H4 (cell line): ENCODE measurements around the gene PUM2. TPM values are rescaled to one million over a fixed set of nuclear protein-coding genes. Genes with fewer than 3 reads are reported as not detected.
"Not testable (repeated sequence)": the region's sequence is repeated elsewhere in the genome, so short reads cannot be mapped to it uniquely, and the experiment has no call there.

Experiments
- DNase-seq: peaks from one replicate; pipeline ENCODE4 v3.0.0-alpha.2; 2015; ENCODE audit warnings: low spot score
- total RNA-seq: library from RNA; depleted of rRNA; stranded (reverse); fragments of >200 nt; shearing (Covaris generic); gene quantifications from 2 replicates; pipeline ENCODE4 v1.2.3, GENCODE V29; 2014

PUM2 gene
- total RNA-seq, 1 experiment from 2014 or later = 12.6 TPM

GRCh38 chr2:20371323-20372025 is 20.8 kb upstream of the PUM2 start:
- DNase-seq = no peak

GRCh38 chr2:20370191-20370590 is 19.5 kb upstream of the PUM2 start:
- DNase-seq = no peak

GRCh38 chr2:20369366-20369765 is 18.7 kb upstream of the PUM2 start:
- DNase-seq = no peak

- DNase-seq = no peak
Observed at GRCh38 chr2:20368706-20369105, 18.1 kb upstream of the PUM2 start.

GRCh38 chr2:20367929-20368328 is 17.3 kb upstream of the PUM2 start:
- DNase-seq = not testable (repeated sequence)

GRCh38 chr2:20366672-20367116 is 16.1 kb upstream of the PUM2 start:
- no peak for DNase-seq

- no peak for DNase-seq
Observed at GRCh38 chr2:20365249-20365817, 14.7 kb upstream of the PUM2 start.

GRCh38 chr2:20363578-20363977 is 12.9 kb upstream of the PUM2 start:
- DNase-seq = no peak

- no peak for DNase-seq
Observed at GRCh38 chr2:20362701-20363435, 12.2 kb upstream of the PUM2 start.

GRCh38 chr2:20361893-20362292 is 11.2 kb upstream of the PUM2 start:
- no peak for DNase-seq

GRCh38 chr2:20359096-20359495 is 8.5 kb upstream of the PUM2 start:
- no peak for DNase-seq

- DNase-seq = no peak
Observed at GRCh38 chr2:20357638-20358389, 7.2 kb upstream of the PUM2 start.

- DNase-seq = peak; percentile 91
Observed at GRCh38 chr2:20356042-20356441, 5.4 kb upstream of the PUM2 start.

- DNase-seq = no peak
Observed at GRCh38 chr2:20355131-20355530, 4.5 kb upstream of the PUM2 start.

GRCh38 chr2:20353241-20353992 is 2.8 kb upstream of the PUM2 start:
- no peak for DNase-seq

- DNase-seq = no peak
Observed at GRCh38 chr2:20352581-20353216, 2.1 kb upstream of the PUM2 start.

- DNase-seq = no peak
Observed at GRCh38 chr2:20352230-20352578, 1.6 kb upstream of the PUM2 start.

GRCh38 chr2:20351555-20352229 is 1.0 kb upstream of the PUM2 start:
- no peak for DNase-seq

GRCh38 chr2:20350041-20350712 is 467 bp downstream of the PUM2 start:
- DNase-seq = no peak

GRCh38 chr2:20349513-20349921 is 1.1 kb downstream of the PUM2 start:
- DNase-seq = no peak
